ENCODE measurements around the gene WNT7A.

The WNT7A gene

GRCh38 chr3:13791198-13792050, 88.4 kb downstream of the WNT7A start:
- DNase-seq = no peak

GRCh38 chr3:13790376-13791197, 89.3 kb downstream of the WNT7A start:
- DNase-seq = no peak

GRCh38 chr3:13788522-13789424, 91.1 kb downstream of the WNT7A start:
- DNase-seq = no peak

- no peak for DNase-seq
These were observed 92.2 kb downstream of the WNT7A start for GRCh38 chr3:13787533-13788132.

- no peak for DNase-seq
These were observed 93.1 kb downstream of the WNT7A start for GRCh38 chr3:13786811-13787210.

GRCh38 chr3:13785853-13786436, 93.9 kb downstream of the WNT7A start:
- DNase-seq = no peak

GRCh38 chr3:13785351-13785750, 94.5 kb downstream of the WNT7A start:
- no peak for DNase-seq

- no peak for DNase-seq
These were observed 96.4 kb downstream of the WNT7A start for GRCh38 chr3:13783476-13783875.

- no peak for DNase-seq
These were observed 97.4 kb downstream of the WNT7A start for GRCh38 chr3:13782501-13782900.

GRCh38 chr3:13781417-13781816, 98.5 kb downstream of the WNT7A start:
- DNase-seq = no peak

- DNase-seq = no peak
These were observed 99.3 kb downstream of the WNT7A start for GRCh38 chr3:13780432-13781176.

GRCh38 chr3:13776253-13777050, 103.4 kb downstream of the WNT7A start:
- DNase-seq = no peak

- DNase-seq = no peak
These were observed 106.8 kb downstream of the WNT7A start for GRCh38 chr3:13772885-13773745.

- DNase-seq = no peak
These were observed 107.5 kb downstream of the WNT7A start for GRCh38 chr3:13772321-13772745.

- DNase-seq = no peak
These were observed 108.4 kb downstream of the WNT7A start for GRCh38 chr3:13771496-13771895.

- no peak for DNase-seq
These were observed 109.4 kb downstream of the WNT7A start for GRCh38 chr3:13770170-13771169.

GRCh38 chr3:13769422-13769821, 110.4 kb downstream of the WNT7A start:
- no peak for DNase-seq

GRCh38 chr3:13768453-13768852, 111.4 kb downstream of the WNT7A start:
- no peak for DNase-seq
